HG03378 (cell line): ENCODE results near the gene GPR83.
"Not testable (repeated sequence)": the region's sequence is repeated elsewhere in the genome, so short reads cannot be mapped to it uniquely, and the experiment has no call there.

Source experiments
- ATAC-seq: cut with Tn5 transposase; IDR thresholded peaks from one replicate; pipeline ENCODE4 v1.9.1; 2021; ENCODE audit warnings: mild to moderate bottlenecking, moderate library complexity; ENCODE audit not compliant: unreplicated experiment

Gene GPR83

DNA sequence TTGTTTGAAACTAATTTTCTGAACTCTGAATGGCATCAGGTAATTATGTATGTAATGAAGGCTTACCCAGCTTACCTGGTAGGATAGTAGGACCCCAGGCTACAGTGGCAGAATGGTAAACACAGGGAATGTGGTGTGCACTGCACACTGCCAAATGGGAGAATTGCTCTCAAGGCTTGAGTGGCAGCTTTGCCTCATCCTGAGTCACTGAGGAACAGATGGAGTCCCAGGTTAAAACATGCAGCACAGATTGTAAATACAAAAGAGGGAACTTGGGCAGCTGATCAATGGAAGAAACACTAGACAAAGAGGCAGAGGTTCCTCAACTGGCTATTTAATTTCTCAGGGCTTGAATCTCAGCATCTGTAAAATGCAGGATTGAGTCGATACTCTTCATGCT is 24.4 kb downstream of the GPR83 start:
- no peak for ATAC-seq

DNA sequence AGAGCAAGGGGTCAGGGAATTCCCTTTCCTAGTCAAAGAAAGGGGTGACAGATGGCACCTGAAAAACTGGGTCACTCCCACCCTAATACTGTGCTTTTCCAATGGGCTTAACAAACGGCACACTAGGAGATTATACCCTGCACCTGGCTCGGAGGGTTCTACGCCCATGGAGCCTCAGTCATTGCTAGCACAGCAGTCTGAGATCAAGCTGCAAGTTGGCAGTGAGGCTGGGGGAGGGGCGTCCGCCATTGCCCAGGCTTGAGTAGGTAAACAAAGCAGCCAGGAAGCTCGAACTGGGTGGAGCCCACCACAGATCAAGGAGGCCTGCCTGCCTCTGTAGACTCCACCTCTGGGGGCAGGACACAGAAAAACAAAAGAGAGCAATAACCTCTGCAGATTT is 30.6 kb downstream of the GPR83 start:
- not testable (repeated sequence) for ATAC-seq

DNA sequence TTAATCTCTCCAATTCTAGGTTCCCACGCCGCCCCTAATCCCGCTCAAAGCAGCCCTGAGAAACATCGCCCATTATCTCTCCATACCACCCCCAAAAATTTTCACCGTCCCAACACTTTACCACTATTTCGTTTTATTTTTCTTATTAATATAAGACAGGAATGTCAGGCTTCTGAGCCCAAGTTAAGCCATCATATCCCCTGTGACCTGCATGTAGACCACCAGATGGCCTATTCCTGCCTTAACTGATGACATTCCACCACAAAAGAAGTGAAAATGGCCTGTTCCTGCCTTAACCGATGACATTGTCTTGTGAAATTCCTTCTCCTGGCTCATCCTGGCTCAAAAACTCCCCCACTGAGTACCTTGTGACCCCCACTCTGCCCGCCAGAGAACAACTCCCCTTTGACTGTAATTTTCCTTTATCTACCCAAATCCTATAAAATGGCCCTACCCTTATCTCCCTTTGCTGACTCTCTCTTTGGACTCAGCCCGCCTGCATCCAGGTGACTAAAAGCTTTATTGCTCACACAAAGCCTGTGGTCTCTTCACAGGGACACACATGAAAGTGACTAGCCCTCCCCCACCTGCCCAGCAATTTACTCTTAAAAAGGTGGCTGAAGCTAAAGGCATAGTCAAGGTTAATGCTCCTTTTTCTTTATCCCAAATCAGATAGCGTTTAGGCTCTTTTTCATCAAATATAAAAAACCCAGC is 50.2 kb downstream of the GPR83 start:
- not testable (repeated sequence) for ATAC-seq

DNA sequence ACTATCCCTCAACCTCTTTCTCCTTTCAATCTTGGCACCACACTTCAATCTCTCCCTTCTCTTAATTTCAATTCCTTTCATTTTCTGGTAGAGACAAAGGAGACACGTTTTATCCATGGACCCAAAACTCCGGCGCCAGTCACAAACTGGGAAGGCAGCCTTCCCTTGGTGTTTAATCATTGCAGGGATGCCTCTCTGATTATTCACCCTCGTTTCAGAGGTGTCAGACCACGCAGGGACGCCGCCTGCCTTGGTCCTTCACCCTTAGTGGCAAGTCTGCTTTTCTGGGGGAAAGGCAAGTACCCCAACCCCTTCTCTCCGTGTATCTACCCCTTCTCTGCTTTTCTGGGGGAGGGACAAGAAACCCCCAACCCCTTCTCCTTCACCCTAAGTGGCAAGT is 54.9 kb downstream of the GPR83 start:
- not testable (repeated sequence) for ATAC-seq

DNA sequence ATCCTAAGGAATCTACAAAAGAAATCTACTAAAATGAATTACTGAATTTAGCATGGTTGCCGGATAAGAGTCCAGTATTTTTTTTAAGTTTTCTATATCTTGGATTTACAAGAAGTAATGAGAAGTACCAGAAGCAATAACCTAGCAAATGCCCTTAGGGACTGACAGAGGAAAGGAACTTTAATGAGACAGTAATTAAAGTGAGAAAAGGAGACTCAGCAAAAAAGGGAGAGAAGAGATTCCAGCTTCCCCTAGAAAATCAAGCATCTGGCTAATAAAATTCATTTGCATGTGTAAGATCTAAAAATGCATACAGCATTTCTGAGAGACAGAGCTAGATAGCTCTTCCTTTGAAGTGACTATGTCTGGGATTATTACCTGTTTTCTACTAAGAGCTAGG is 57.7 kb downstream of the GPR83 start:
- ATAC-seq = no peak

DNA sequence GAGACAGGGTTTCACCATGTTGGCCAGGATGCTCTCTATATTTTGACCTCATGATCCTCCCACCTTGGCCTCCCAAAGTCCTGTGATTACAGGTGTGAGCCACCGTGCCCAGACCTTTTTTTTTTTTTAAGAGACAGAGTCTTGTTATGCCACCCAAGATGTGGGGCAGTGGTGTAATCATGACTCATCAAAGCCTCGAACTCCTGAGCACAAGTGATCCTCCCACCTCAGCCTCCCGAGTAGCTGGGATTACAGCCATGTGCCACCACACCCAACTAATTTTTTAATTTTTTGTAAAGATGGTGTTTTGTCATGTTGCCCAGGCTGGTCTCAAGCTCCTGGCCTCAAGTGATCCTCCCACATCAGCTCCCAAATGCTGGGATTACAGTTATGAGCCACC is 59.0 kb downstream of the GPR83 start:
- no peak for ATAC-seq

DNA sequence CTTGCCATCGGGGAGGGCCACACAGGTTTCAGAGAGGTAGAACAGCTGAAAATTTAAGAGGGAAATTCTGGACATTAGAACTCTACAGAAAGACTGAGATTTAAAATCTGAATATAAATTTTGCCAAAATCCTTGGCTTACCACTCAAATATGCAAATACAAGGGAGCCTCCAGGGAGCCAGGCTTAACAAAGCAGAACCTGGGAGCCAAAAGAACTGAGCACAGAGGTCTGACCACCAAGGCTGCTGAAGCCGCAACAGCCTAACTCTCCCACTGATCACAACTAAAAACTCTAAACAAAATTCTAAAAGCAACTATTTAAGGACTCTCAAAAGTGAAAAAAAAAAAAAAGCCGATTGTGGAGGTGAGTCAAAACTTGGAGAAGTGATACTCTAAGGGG is 62.6 kb downstream of the GPR83 start:
- no peak for ATAC-seq

DNA sequence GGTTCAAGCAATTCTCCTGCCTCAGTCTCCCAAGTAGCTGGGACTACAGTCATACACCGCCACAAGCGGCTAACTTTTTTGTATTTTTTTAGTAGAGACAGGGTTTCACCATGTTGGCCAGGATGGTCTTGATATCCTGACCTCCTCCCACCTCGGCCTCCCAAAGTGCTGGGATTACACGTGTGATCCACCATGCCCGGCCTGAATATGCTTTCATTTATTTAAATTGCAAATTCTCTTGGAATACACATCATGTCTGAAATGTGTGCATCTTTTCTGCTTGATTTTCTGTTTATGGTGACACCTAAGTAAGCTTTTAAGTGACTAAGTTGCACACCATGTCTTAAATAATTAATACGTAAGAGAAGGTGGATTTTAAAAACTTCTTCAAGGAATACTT is 65.2 kb downstream of the GPR83 start:
- no peak for ATAC-seq

DNA sequence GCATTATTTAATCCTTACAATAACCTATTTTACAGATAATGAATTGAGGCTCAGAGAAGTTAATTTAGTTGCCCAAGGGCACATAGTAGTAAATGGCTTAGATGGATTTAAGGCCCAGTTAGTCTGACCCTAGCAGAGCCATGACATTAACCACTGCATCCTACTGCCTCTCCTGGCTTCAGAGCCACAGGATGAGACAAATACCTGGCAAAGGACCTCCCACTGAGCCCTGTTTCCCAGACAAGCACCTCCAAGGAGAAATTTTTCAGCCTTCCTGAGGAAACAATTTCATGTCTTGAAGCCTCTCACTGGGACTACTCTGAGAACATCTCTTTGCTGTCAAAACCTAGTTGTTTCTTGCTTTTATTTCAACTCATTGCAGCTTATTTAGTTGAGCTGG is 68.4 kb downstream of the GPR83 start:
- ATAC-seq = no peak

DNA sequence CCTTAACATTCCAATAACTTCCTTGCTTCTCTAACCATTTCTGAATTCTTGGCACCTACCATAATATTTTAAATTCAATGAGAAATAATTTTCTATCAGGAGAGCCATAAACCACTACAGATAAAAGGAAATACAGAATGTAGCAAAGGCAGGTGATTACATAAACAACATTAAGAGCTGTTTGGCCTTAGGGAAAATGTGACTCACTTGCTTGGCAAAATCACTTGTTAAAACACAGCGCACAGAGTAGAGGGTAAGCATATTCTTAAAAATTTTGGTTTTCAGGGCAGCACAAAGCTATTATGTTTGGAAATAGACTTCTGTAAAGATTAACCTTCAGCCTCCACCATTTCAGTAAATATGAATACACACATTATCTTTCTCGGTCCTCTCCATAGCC is 70.4 kb downstream of the GPR83 start:
- ATAC-seq = no peak

DNA sequence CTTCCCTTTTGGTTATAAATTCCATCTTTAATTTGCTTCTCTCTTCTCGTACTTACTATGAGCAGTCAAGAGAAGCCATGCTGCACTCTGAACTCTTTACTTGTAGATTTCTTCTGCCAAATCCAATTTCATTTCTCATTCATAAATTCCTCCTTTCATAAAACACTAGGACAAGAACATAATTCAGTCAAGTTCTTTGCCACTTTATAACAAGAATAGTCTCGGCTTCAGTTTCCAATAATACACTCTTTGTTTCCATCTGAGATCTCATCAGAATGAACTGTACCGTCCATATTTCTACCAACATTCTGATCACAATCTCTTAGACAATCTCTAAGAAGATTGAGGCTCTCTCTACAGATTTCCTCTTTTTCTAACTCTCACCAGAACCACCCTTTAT is 71.7 kb downstream of the GPR83 start:
- ATAC-seq = no peak

DNA sequence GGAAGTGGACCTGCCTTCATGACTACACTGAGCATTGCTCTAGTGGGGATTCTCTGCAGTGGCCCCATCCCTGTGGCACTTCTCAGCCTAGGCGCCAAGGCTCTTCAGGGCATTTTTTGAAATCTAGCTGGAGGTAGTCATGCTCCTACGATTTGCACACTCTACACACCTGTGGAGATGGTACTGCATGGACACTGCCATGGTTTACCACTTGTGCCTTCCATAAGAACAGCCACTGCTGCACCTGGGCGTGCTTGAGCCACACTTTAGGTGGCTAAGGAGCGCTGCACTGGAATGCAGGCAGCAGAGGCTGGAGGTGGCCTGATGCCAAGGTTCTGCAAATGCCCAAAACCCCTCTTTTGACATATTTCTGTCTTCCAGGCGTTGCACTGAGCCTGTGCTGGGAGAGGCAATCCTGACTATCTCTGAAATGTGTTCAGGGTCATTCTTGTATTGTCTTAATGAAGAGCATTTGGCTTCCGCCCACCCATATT is 72.6 kb downstream of the GPR83 start:
- no peak for ATAC-seq
